Neural progenitor cell (in vitro differentiated cells): ENCODE results near the gene TPPP. TPM values are rescaled to one million over a fixed set of nuclear protein-coding genes. Genes with fewer than 3 reads are reported as not detected.
A peak's percentile ranks its signal among the peaks of the same experiment; 100 is the strongest.

Experiments used
- DNase-seq: peaks from one replicate; pipeline ENCODE4 v3.0.0-alpha.2; 2016; ENCODE audit warnings: low spot score
- H2AFZ ChIP-seq: fragments of 200-600 bp; sonication (generic); replicated peaks from 2 replicates; pipeline ENCODE4 v1.6.1; 2016; ENCODE audit warnings: antibody characterized with exemption
- H3F3A ChIP-seq: fragments of 200-600 bp; sonication (generic); 2 replicates; pipeline ENCODE4 v1.6.1; 2016; ENCODE audit warnings: antibody characterized with exemption, low read depth
- H3K27ac ChIP-seq: fragments of 200-600 bp; sonication (generic); 2 replicates; pipeline ENCODE4 v1.5.1; 2016; ENCODE audit warnings: mild to moderate bottlenecking
- H3K27me3 ChIP-seq: fragments of 200-600 bp; sonication (generic); 2 replicates; pipeline ENCODE4 v1.6.1; 2016; ENCODE audit warnings: mild to moderate bottlenecking, moderate library complexity
- H3K36me3 ChIP-seq: fragments of 200-600 bp; sonication (generic); 2 replicates; pipeline ENCODE4 v1.5.1; 2016
- H3K4me1 ChIP-seq: fragments of 200-600 bp; sonication (generic); 2 replicates; pipeline ENCODE4 v1.6.1; 2016; ENCODE audit warnings: mixed run types
- H3K4me2 ChIP-seq: fragments of 200-600 bp; sonication (generic); 2 replicates; pipeline ENCODE4 v1.6.1; 2016
- H3K4me3 ChIP-seq: fragments of 200-600 bp; sonication (generic); 2 replicates; pipeline ENCODE4 v1.5.1; 2016
- H3K79me2 ChIP-seq: fragments of 200-600 bp; sonication (generic); 2 replicates; pipeline ENCODE4 v1.6.1; 2016; ENCODE audit warnings: low read depth
- H3K9ac ChIP-seq: fragments of 200-600 bp; sonication (generic); 2 replicates; pipeline ENCODE4 v1.6.1; 2016
- H3K9me3 ChIP-seq: fragments of 200-600 bp; sonication (generic); 2 replicates; pipeline ENCODE4 v1.5.1; 2016; ENCODE audit warnings: low read depth
- H4K20me1 ChIP-seq: fragments of 200-600 bp; sonication (generic); 2 replicates; pipeline ENCODE4 v1.6.1; 2016; ENCODE audit warnings: low read depth
- H3K27ac Mint-ChIP-seq: 3 replicates; pipeline ENCODE4 v1.8.0; 2021; ENCODE audit warnings: mixed read lengths
- H3K27me3 Mint-ChIP-seq: 2 replicates; pipeline ENCODE4 v1.8.0; 2022; ENCODE audit warnings: low read depth, mild to moderate bottlenecking, inconsistent platforms, moderate library complexity, mixed read lengths; ENCODE audit not compliant: insufficient read depth
- H3K36me3 Mint-ChIP-seq: 3 replicates; pipeline ENCODE4 v1.8.0; 2021; ENCODE audit warnings: mixed read lengths
- H3K4me1 Mint-ChIP-seq: 3 replicates; pipeline ENCODE4 v1.8.0; 2021; ENCODE audit warnings: mixed read lengths
- H3K4me3 Mint-ChIP-seq: 3 replicates; pipeline ENCODE4 v1.8.0; 2021; ENCODE audit warnings: mild to moderate bottlenecking, moderate library complexity, mixed read lengths
- H3K9me3 Mint-ChIP-seq: 3 replicates; pipeline ENCODE4 v1.8.0; 2020; ENCODE audit warnings: mixed read lengths
- CTCF ChIP-seq: fragments of 200-600 bp; sonication (generic); IDR thresholded peaks from 2 replicates; pipeline ENCODE4 v1.5.1; 2017; ENCODE audit warnings: antibody characterized with exemption, mild to moderate bottlenecking
- EZH2 ChIP-seq: fragments of 200-600 bp; sonication (generic); IDR thresholded peaks from 2 replicates; pipeline ENCODE4 v1.6.1; 2017; ENCODE audit warnings: antibody characterized with exemption, mild to moderate bottlenecking, moderate library complexity
- EZH2phosphoT487 ChIP-seq: fragments of 200-600 bp; sonication (generic); IDR thresholded peaks from 2 replicates; pipeline ENCODE4 v1.6.1; 2017; ENCODE audit warnings: antibody characterized with exemption
- total RNA-seq: library from RNA; depleted of rRNA; stranded (reverse); fragments of >200 nt; gene quantifications from 2 replicates; pipeline ENCODE4 v1.2.3, GENCODE V29; 2015; ENCODE audit warnings: low replicate concordance

Gene TPPP
- total RNA-seq, 1 donor from 2014 or later = not detected

- H3K9me3 Mint-ChIP-seq = no peaks in the 10 kb centered on the region
- H3K4me2 ChIP-seq = no peak overlapping the region
- H3F3A ChIP-seq = no peaks in the 10 kb centered on the region
- H3K27ac ChIP-seq = no peak overlapping the region
- H3K27ac Mint-ChIP-seq = no peak overlapping the region
- H3K79me2 ChIP-seq = no peaks in the 10 kb centered on the region
- no peak overlapping the region for H3K4me3 ChIP-seq
- H3K9ac ChIP-seq = no peak overlapping the region
- peaks cover 2% of the 10 kb centered on the region for H3K27me3 Mint-ChIP-seq
- no peak for TF ChIP-seq EZH2
- TF ChIP-seq CTCF = no peak
- no peak for TF ChIP-seq EZH2phosphoT487
- H3K4me1 Mint-ChIP-seq = peaks cover 4% of the 10 kb centered on the region
- peaks cover 36% of the 10 kb centered on the region for H3K36me3 Mint-ChIP-seq
- H3K4me1 ChIP-seq = no peaks in the 10 kb centered on the region
- H2AFZ ChIP-seq = no peak overlapping the region
- no peak overlapping the region for H3K4me3 Mint-ChIP-seq
- no peak for DNase-seq
- no peaks in the 10 kb centered on the region for H3K9me3 ChIP-seq
- no peaks in the 10 kb centered on the region for H3K27me3 ChIP-seq
- no peaks in the 10 kb centered on the region for H3K36me3 ChIP-seq
- H4K20me1 ChIP-seq = no peaks in the 10 kb centered on the region
Observed at GRCh38 chr5:626850-627249, 66.3 kb downstream of the TPPP start.

GRCh38 chr5:625516-625915 is 67.6 kb downstream of the TPPP start:
- H3K27me3 ChIP-seq = no peaks in the 10 kb centered on the region
- no peaks in the 10 kb centered on the region for H3K9me3 ChIP-seq
- no peaks in the 10 kb centered on the region for H3K36me3 ChIP-seq
- H3K4me3 ChIP-seq = no peak overlapping the region
- TF ChIP-seq CTCF (no peak), EZH2 (no peak), EZH2phosphoT487 (no peak)
- no peaks in the 10 kb centered on the region for H3K4me1 ChIP-seq
- Mint-ChIP-seq H3K27ac (no peak overlapping the region), H3K4me1 (peaks cover 4% of the 10 kb centered on the region), H3K9me3 (no peaks in the 10 kb centered on the region), H3K4me3 (no peak overlapping the region), H3K36me3 (peaks cover 40% of the 10 kb centered on the region), H3K27me3 (peaks cover 2% of the 10 kb centered on the region)
- H4K20me1 ChIP-seq = no peaks in the 10 kb centered on the region
- H3K27ac ChIP-seq = no peak overlapping the region
- H3K9ac ChIP-seq = no peak overlapping the region
- DNase-seq = no peak
- no peak overlapping the region for H3K4me2 ChIP-seq
- H3K79me2 ChIP-seq = no peaks in the 10 kb centered on the region
- no peak overlapping the region for H2AFZ ChIP-seq
- H3F3A ChIP-seq = no peaks in the 10 kb centered on the region

- Mint-ChIP-seq H3K4me3 (no peak overlapping the region), H3K4me1 (peaks cover 4% of the 10 kb centered on the region), H3K27ac (peak overlapping the region; percentile 17), H3K27me3 (peaks cover 2% of the 10 kb centered on the region), H3K9me3 (no peaks in the 10 kb centered on the region), H3K36me3 (peaks cover 43% of the 10 kb centered on the region)
- no peaks in the 10 kb centered on the region for H3K9me3 ChIP-seq
- DNase-seq = no peak
- H4K20me1 ChIP-seq = no peaks in the 10 kb centered on the region
- no peaks in the 10 kb centered on the region for H3K4me1 ChIP-seq
- no peaks in the 10 kb centered on the region for H3K27me3 ChIP-seq
- H3K36me3 ChIP-seq = no peaks in the 10 kb centered on the region
- no peak overlapping the region for H3K27ac ChIP-seq
- TF ChIP-seq CTCF (no peak), EZH2phosphoT487 (no peak), EZH2 (no peak)
- no peak overlapping the region for H3K9ac ChIP-seq
- no peak overlapping the region for H3K4me3 ChIP-seq
- H3K79me2 ChIP-seq = no peaks in the 10 kb centered on the region
- H3K4me2 ChIP-seq = no peak overlapping the region
- no peak overlapping the region for H2AFZ ChIP-seq
- H3F3A ChIP-seq = no peaks in the 10 kb centered on the region
Observed at GRCh38 chr5:624951-625230, 68.3 kb downstream of the TPPP start.
